RPMI8226 (cell line): Measurements from ENCODE around the gene SOCS1.

ENCODE experiments used
- DNase-seq: peaks from one replicate; pipeline ENCODE4 v3.0.0-alpha.2; 2015

The SOCS1 gene

DNA sequence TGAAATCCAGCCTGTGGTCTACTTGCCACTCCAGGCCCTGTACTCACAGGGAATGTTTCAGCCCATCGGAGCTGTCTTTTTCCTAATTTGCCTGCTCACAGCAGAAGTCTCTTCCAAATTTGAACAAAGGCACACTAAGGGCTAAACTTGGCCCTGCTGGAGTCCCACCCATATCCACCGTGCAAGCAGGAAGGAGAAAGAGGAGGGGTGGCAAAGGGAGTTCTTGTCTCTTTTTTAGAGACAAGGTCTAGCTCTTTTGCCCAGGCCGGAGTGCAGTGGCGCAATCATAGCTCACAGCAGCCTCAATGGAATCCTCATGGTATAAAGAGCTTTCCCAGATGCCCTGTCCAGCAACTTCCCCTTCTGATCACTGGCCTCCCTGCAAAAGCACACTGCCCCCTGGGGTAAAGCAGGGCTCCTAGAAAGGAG lies 27.8 kb upstream of the SOCS1 start:
- DNase-seq: no peak

- no peak for DNase-seq
Observed at GRCh38 chr16:11280616-11281522, 24.9 kb upstream of the SOCS1 start, which contains the start of gene PRM1. Gene PRM1, minus strand, starts transcription at chr16:11281330. Its CDS starts 92 bp downstream, at chr16:11281238.

- no peak for DNase-seq
Observed at GRCh38 chr16:11278681-11279628, 23.0 kb upstream of the SOCS1 start.

GRCh38 chr16:11277607-11278337 lies 21.8 kb upstream of the SOCS1 start:
- DNase-seq: no peak

GRCh38 chr16:11276896-11277593 lies 21.0 kb upstream of the SOCS1 start:
- DNase-seq: no peak

GRCh38 chr16:11276143-11276895 lies 20.3 kb upstream of the SOCS1 start, which contains the start of gene PRM2:
Gene PRM2, minus strand, starts transcription at chr16:11276480. Its CDS starts 110 bp downstream, at chr16:11276370.
- DNase-seq: no peak

- DNase-seq: no peak
Observed at GRCh38 chr16:11274964-11275363, 19.0 kb upstream of the SOCS1 start.

DNA sequence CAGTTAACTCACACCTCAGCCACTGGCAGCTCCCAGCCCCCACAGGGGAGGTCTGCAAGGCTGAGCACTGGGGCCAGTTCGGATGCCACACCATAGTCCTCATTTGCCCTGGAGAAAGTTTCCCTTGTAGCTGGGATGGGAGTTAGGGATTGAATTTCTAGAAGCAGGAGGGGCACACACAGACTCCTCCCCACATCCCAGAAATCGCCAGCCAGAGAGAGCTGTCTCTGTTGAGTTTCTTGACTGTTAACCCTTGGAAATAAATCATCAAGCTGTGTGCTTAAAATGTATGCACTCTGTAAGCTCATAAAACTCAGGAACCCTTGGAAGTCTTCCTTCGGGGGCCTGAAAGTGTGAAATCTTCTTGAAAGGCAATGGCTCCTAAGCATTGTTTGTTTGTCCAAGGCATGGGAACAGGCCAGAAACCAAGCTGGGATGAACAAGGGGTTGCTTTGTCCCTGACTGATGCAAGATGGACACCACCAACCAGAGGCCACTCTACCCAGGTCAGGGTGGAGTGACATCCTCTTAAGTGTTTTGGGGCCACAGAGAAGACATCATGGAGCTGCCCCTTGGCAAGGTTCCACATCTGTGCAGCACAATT lies 17.8 kb upstream of the SOCS1 start:
- DNase-seq: no peak

DNA sequence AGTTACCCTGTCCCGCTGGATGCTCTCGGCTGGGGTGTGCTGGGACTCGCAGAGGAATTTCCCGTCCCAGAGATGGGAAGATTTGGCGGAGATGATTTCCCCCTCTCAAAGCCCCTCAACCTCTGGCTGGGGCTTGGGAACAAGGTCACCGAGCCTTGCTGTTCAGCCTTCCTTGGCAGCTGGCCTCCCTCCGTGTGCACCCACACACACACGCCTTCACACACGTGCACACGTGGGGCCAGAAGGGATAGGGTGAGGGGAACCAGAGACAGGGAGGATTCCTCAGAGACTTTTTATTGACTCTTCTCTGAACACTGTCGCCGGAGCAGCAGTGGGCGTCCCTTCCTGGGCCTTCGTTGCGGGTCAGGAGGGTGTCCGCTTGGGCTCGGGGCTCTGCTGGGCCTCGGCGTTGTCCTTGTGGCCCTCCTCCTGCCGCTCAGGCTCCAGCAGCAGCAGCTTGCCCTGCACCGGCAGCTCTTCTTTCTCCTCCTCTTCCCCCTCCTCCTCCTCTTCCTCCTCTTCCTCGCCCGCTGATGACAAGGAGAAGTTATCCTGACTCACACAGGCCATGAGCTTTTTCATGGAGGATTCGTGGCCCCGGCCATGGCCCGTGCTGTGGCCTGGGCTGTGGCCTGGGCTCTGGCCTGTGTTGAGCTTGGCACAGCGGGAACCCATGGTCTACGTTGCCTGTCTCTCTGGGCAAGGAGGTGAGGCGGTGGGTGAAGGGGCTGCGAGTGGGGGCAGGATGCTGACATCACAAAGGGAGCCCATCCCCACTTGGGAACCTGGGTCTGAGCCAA lies 17.1 kb upstream of the SOCS1 start, which contains the start of gene PRM3:
PRM3 (minus strand) TSS at position 709 of the 800 bp plus-strand sequence; CDS start at position 675, 34 bp downstream.
- no peak for DNase-seq

- DNase-seq: no peak
Observed at GRCh38 chr16:11272484-11272883, 16.5 kb upstream of the SOCS1 start.

GRCh38 chr16:11271610-11272009 lies 15.6 kb upstream of the SOCS1 start:
- DNase-seq: no peak

DNA sequence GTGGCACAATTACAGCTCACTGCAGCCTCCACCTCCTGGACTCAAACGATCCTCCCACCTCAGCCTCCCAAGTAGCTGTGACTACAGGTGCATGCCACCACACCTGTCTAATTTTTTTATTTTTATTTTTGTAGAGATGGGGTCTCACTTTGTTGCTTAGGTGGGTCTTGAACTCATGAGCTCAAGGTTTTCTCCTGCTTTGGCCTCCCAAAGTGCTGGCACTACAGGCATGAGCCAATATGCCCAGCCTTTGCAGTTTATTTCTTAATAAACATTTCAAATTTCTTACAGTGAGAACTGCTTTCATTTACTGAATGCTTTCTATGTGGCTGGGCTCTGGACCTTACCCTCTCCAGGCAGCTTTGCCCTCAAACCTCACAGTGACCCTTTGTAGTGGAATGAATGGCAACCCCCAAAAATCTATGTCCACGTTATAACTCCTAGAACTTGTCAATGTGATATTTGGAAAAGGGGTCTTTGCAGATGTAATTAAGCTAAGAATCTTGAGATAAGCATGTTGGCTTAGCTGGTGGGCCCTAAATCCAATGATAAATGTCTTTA lies 14.7 kb upstream of the SOCS1 start:
- DNase-seq: no peak

DNA sequence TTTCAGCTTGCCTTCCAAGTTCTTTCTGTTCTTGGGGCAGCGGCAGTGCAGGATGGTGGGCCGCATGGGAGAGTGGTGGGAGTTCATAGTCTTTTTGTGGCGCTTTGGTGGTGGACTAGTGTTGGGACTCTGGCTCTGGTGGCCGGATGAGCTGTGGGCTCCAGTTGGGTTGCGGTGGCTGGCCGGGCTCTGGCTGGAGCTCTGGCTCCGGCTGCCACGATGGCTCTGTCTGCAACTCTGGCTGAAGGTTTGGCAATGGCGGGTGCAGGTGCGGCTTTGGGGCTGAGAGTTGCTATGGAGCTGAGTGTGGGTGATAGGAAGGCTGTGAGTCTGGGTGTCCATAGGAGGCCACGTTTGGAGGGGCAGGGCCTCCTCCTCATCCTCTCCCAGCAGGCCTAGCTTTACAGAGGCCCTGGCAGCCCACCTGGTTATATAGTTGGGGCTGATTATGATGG lies 12.9 kb upstream of the SOCS1 start, which contains the start of gene TNP2:
TNP2 (minus strand) TSS at position 405 of the 455 bp plus-strand sequence; CDS start at position 342, 63 bp downstream.
- no peak for DNase-seq

- no peak for DNase-seq
Observed at GRCh38 chr16:11265124-11265523, 9.1 kb upstream of the SOCS1 start.

GRCh38 chr16:11264155-11264832 lies 8.3 kb upstream of the SOCS1 start:
- no peak for DNase-seq

- no peak for DNase-seq
Observed at GRCh38 chr16:11263737-11264136, 7.7 kb upstream of the SOCS1 start.

- no peak for DNase-seq
Observed at GRCh38 chr16:11262915-11263314, 6.9 kb upstream of the SOCS1 start.

DNA sequence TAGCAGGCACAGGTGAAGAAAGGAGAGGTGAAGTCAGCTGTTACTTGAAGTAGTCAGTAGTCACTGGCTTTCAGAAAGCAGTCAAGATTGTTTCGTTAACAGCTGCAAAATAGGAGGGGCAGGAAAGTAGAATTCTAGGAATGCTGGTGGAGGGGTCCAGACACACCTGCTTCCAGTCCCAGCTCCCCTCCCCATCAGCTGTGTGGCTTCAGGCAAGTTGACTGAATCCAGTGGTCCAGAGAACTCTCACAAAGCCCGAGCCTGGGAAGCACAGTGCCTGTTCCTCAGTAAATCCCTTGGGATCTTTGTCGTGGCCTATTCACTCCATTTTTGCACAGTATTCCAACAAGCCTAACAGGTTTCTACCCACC lies 4.6 kb upstream of the SOCS1 start:
- DNase-seq: no peak
